ENCODE data around the gene KLK3.
"Not testable (repeated sequence)": the region's sequence is repeated elsewhere in the genome, so short reads cannot be mapped to it uniquely, and the experiment has no call there.

Gene KLK3

DNA sequence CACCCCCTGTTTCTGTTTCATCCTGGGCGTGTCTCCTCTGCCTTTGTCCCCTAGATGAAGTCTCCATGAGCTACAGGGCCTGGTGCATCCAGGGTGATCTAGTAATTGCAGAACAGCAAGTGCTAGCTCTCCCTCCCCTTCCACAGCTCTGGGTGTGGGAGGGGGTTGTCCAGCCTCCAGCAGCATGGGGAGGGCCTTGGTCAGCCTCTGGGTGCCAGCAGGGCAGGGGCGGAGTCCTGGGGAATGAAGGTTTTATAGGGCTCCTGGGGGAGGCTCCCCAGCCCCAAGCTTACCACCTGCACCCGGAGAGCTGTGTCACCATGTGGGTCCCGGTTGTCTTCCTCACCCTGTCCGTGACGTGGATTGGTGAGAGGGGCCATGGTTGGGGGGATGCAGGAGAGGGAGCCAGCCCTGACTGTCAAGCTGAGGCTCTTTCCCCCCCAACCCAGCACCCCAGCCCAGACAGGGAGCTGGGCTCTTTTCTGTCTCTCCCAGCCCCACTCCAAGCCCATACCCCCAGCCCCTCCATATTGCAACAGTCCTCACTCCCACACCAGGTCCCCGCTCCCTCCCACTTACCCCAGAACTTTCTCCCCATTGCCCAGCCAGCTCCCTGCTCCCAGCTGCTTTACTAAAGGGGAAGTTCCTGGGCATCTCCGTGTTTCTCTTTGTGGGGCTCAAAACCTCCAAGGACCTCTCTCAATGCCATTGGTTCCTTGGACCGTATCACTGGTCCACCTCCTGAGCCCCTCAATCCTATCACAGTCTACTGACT, at the start of gene KLK3:
KLK3 (plus strand) TSS at position 280 of the 775 bp plus-strand sequence; CDS start at position 321, 41 bp downstream.
- no peak for DNase-seq (ENCODE audit: low spot score)

DNA sequence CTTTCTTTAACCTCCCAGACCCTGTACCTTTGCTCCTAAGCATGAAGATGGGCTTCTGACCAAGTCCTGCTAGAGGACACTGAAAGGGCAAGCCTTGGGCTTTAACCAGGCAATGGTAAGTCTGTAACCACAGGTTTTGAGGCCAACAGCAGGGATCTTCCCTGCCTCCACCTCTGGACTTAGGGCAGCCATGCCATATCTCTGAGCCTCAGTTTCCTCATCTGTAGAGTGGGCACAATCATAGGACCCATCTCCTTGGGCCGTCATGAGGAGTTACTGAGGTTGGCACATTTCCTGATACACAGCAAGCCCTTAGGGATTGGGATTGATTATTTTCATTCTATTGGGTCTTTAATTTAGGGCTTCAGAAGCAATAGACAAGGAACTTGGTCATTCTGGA, 45.9 kb upstream of the KLK3 start:
- no peak for DNase-seq (ENCODE audit: low spot score)

DNA sequence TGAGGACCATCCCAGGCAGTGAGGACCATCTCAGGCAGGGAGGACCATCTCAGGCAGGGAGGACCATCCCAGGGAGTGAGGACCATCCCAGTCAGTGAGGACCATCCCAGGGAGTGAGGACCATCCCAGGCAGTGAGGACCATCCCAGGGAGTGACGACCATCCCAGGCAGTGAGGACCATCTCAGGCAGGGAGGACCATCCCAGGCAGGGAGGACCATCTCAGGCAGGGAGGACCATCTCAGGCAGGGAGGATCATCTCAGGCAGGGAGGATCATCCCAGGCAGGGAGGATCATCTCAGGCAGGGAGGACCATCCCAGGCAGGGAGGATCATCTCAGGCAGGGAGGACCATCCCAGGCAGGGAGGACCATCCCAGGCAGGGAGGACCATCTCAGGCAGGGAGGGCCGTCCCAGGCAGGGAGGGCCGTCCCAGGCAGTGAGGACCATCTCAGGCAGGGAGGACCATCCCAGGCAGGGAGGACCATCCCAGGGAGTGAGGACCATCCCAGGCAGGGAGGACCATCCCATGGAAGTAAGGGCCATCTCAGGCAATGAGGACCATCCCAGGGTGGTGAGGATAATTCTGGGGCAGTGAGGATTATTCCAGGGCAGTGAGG, 43.0 kb upstream of the KLK3 start:
- DNase-seq (ENCODE audit: low spot score): not testable (repeated sequence)

DNA sequence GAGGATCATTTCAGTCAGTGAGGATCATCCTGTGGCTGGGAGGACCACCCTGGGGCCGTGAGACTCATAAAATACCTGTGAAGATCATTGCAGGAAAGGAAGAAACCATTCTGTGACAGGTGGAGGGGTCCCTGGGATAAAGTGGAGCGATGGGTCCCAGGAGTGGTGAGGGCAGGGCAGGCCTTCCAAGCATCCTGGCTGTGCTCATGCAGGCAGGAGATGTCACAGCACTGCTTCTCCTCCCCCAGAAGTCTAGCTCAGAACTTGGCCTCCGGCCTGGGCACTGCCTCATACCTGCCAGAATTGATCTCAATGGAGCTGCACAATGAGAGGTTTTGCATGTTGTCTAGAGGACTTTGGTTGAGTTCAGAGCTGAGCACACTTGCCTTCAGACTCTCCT, 42.2 kb upstream of the KLK3 start:
- no peak for DNase-seq (ENCODE audit: low spot score)

DNA sequence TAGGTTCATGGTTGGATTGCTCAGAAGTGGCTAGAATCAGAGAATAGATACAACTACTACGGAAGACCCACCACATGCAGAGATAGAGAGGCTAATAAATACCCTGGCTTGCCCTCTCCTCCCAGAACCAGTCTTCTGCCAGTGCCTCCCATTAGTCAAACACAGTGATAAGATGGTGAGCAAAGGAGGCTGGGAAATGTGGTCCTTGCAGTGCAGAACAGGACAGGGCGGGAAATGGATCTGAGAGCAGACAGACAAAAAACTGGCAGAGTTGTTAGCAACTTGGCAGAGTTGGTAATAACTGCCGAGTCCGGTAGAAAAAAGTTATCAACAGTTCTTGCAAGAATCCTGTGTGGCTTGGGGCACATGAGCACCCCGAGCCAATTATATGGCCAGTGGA, 39.8 kb upstream of the KLK3 start:
- no peak for DNase-seq (ENCODE audit: low spot score)

DNA sequence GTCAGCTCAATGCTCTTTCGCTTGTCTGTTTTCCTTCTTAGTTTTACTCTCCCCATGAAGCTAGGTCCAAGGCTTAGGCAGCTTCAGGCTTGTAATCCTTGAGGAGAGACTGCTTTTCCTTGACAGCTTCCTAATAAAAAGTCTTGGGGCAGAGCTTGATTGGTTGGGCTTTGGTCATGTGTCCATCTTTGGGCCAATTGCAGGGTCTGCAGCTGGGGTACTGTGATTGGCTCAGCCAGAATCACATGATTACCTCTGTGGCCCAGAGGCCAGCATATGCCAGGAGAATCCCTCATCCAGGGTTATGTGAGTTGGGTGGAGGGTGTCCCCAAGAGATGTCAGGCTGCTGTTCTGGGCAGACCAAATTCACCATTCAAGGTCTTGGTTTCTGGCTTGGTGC, 39.3 kb upstream of the KLK3 start:
- DNase-seq (ENCODE audit: low spot score): no peak

DNA sequence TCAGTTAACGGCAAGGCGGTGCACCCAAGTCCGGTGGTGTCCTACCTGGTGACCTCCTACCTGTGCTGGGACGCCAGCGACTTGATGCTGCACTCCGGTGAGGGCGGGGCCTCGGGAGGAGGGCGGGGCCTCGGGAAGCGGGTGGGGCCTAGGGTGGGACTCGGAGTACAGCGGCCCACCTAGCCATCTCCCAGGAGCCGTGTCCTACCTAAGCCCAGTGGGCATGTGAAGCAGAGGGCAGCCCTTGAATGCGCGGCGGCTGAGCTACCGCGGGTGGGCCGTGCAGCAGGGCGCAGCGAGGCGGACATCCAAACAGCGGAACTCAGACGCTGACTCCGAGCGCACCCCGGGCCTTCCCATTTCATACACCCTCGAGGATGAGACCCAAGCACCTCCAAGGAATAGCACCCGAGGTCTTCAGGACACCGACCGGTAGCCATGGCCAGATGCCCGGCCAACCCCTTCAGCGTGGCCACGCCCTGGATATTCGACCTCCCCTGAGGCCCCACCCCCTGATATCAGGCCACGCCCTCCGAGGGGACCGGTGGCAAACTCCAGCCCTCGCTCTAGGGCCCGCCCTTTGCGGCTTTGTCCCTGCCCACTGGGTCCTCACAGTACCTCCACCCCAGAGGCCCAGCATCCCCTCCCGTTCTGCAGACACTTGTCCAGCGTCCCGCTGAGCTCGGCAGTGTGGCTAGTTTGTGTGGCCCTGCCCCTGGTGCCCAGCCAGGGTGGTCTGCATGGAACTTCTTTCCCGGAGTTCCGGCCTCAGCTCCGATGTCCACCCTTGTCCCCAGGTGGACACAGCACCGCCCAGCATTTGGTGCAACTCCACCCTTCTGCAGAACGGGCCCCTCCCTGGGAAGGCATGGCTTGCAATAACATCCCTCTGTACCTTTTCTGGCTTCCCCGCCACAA, 36.5 kb upstream of the KLK3 start:
- no peak for DNase-seq (ENCODE audit: low spot score)

DNA sequence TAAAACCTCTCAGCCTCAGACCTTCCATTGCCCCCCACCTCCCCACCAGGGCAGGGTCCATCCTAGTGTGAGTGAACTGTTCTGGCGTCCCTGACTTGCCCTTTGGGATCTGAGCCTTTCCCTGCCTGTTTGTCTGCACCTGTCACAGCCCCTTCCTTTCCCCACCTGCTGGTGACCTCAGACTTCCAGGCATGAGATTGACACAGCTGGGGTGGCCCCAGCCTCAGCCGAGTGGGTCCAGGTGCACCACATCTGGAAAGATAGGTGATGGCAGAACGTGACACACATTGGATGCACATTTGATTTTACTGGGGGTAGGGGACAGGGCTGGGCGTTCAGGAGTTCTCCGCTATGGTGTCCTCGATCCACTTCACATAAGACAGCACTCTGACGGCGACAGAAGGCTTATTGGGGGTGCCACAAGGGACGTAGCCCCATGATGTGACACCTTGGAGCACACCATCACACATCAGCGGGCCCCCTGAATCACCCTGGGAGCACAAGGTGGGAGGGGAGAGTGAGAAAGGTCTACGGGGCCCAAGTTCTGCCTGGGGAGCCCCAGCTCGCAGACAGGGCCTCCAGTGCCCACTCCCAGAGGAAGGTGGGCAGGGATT, 35.7 kb upstream of the KLK3 start:
- no peak for DNase-seq (ENCODE audit: low spot score)

DNA sequence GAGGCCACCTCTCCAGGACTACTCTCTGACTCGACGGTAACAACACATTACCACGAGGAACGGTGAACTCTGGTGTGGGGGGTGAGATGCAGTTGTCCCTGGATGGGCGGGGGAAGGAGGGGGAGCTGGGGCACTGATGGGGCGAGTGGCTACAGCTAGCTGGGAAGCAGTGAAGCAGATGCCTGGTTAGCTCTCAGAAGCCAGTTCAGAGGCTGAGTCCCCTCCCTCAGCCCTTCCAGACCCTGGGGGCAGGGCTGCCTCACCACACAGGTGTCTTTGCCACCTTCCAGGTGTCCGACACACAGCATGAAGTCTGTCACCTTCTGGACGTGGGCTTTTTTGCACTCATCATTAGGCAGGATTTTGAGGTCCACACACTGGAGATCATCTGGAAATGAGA, 35.1 kb upstream of the KLK3 start:
- DNase-seq (ENCODE audit: low spot score): no peak

DNA sequence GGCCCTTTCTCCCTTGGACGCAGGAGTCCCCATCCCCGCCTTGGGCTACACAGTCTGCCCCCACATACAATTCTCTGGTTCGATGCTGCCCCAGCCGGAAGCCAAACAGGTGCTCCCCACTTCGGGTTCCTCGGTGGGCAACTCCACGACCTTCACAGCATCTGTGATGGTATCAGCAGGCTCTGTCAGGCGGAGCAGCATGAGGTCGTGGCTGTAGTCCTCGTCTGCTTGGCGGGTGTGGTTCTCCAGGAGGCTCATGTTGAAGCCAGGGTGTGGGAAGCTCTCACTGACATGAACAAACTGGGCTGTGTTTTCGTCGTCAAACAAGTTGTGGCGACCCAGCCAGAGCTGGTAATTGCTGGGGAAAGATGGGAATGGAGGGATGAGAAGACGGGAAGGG, 34.6 kb upstream of the KLK3 start:
- no peak for DNase-seq (ENCODE audit: low spot score)

DNA sequence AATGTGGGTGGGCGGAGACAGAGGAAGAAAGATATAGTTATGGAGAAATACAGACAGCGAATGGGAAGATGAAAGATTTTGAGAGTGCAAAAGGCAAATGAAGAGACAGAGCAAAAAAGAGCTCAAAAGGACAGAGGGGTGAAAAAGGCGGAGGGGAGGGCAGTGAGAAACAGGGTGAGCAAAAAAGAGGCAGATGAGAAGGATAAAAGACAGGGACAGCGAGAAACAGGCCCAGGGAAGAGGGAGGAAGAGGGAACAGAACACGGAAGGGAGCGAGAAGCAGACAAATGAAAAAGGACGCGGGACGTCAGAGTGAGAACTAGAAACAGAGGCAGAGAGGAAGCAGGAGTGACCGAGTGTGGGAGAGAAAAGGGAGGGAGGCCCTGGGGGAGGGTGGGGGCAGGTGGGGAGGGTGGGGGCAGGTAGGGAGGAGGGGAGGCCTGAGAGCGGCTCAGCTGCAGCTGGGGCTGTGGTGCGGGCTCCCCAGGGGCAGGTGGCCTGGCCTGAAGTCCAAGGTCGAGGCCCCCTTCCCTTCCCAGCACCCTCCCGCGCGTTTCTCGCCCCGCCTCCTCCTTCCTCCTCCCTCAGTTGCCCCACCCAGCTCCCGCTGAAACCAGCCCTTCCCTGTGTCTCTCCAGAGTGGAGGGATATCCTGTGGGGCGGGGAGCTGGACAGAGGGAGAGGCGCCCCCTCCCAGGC, 34.0 kb upstream of the KLK3 start:
- no peak for DNase-seq (ENCODE audit: low spot score)

DNA sequence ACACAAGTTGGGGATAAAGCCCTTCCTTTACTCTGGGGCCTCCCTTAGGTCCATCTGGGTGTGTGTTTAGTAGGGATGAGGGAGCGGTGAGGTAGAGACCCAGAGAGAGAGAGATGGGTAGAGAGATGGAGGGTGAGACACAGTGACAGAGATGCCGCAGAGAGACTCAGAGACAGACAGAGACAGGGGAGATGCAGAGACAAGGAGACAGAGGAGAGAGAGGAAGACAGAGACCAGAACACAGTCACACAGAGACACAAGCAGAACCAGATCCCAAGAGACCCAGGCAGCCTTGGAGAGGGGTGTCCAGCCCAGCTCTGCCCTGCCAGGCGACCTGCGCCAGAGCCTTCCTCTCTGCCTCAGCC, 33.5 kb upstream of the KLK3 start:
- DNase-seq (ENCODE audit: low spot score): no peak

DNA sequence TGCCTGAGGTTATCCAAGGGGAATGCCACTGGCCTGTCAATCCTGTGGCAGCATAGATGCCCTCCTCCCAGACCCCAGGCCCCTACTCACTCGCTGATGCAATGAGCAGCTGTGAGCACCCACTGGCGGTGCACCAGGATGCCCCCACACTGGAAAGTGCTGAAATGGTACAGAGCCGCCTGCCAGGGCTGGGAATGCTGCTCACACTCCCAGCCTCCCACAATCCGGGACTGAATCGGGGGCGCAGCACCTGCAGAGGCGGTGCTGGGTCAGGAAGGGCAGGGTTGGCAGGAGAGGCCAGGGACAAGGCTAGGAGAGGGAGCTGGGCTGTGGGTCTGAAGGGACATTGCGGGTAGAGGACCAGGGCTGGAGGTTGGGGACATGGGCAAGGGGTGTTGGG, 33.1 kb upstream of the KLK3 start:
- DNase-seq (ENCODE audit: low spot score): no peak

DNA sequence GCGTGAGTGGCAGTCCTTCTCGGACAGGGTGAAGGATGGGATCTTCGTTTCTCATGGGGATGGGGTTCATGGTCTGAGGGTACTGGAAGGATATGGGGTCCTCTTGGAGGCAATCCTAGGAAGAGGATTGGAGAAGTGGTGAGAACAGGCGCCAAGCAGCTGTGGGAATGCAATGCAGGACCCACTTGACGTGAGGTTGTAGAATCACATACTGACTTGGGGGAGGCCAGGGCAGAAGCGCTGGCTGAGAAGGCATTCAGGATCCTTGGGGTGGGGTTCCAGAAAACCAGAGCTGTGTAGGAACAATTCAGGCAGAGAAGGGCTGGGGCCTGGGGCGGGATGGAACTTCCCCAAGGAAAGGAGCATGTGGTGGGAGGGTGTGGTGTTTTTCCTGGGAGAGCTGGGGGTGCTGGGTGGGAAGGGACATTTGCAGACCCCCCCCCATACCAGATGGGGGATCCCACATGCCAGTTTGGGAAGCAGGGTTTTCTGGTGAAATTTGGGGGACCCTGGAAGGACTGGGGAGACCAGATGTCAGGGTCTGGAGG, 32.0 kb upstream of the KLK3 start:
- no peak for DNase-seq (ENCODE audit: low spot score)

DNA sequence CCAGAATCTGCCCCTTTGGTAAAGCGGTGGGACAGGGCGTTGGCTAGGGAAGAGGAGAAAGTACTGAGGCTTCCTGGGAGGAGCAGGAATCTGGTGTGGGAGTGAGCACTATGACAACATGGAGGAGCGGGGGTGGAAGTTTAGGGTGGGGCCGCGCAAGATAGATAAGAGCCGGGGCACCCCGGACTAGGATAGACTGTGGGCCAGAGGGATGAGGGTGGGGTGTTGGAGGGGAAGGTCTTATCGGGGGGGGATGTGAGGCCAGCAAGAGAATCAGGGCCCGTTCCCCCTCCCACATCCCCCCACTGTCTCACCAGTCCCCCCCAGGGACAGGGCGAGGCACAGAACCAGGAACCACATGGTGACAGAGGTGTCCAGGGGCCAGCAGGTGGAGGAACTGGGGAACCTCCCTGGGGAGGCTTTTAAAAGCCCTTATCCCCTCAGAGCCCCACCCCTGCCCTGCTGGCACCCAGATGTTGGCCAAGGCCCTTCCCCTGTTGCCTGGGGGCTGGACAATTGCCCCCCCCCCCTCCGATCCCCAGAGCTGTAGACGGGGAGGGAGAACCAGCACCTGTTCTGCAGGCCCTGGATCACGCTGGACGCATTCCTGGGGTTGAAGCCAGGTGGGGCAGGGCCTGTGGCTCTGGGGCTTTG, 31.2 kb upstream of the KLK3 start, which contains the start of gene KLK1:
KLK1 (minus strand) TSS at position 399 of the 654 bp plus-strand sequence; CDS start at position 360, 39 bp downstream.
- no peak for DNase-seq (ENCODE audit: low spot score)

DNA sequence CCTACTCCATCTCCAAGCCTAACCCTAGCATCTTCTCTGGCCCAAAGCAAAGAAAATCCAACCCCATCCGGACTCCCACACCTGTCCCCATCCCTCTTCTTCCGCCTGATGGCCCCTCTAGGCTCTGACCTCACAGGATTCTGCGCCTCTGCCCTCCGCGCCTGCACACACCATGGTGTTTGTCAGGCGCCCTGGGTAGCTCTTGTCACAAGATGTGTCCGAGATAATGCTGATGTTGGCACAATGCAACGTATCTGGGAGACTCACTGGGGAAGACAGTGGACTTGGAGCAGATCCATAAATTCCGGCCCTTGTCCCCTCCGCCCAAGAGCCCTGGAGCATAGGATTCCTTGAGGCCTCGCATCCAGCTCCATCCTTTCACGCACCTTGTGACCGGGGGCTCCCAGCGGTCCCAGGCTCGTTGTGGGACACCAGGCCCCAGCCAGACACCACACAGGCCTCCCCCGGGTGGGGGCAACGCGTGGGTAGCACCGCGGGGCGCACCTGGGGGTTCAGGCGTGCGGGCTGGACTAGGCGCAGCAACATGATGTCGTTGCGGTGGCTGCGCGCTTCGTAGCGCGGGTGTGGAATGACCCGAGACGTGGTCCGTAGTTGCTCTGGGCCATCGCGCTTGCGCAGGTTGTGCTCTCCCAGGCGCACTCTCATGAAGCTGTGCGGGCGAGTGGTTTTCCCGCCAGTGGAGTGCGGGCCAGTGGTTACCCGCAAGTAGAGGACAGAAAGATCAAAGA, 28.0 kb upstream of the KLK3 start:
- DNase-seq (ENCODE audit: low spot score): no peak

DNA sequence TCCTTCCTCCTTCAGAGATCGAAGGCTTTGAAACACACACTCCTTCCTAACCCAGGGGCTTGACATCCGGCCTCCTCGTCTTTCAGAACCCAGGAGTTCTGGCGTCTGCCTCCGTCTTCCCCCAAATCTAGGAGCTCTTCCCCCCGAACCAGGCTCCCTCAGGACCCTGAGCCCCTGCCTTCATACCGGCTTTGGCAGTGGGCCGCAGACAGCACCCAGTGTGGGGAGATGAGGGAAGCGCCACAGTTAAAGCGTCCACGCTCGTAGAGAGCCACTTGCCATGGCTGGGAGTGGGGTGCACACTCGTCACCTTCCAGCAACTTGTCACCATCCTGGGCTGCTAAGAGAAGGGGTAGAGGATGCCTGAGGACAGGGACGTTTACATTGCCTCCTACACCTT, 27.2 kb upstream of the KLK3 start:
- no peak for DNase-seq (ENCODE audit: low spot score)

DNA sequence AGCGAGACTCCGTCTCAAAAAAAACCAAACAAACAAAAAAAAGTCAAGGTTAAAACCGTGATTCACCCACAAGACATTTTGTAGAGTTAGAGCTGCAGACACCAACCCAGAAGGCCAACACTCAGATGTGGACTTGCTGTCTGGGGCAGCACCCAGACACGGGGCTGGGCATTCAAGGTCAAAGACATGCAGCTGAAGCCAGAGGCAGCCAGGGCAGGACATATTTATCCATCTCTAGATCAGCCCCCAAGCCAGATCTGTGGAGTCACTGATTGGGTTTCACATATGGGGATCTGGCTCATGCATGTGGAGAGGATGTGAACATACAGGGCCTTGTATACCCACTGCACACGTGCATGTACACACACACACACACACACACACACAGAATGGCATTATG, 24.9 kb upstream of the KLK3 start:
- no peak for DNase-seq (ENCODE audit: low spot score)

DNA sequence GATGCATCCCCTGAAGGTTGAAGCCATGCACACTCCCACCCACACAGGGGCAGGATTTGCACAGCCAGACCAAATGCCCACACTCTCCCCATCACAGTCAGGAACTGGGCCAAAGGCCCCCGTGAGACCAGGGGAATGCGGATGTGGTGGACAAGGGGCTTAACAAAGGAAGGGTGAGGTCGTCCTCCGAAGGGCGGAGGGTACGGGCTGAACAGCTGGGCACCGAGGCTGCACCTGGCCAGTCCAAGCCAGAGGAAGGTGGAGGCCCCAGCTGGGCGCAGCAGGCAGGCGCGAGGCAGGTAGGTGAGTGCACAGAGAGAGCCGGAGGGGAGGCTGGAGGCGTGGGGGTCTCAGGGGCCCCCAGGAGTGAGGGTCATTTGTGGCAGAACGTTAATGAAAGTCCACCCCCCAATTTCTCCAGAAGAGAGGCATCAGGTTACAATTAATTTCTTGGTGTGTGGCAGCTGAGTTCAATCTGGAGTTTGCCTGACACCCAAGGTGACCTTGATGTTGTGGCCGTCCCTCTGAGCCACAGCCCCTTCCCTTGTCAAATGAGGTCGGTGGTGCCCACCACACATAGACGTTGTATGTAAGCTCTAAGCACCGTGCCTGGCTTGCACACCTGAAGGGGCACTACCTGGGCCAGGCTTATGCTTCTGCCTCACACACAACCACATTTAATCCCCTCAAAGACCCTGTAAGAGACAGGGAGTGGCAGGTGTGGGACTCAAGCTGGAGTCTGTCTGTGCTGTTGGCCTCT, 24.3 kb upstream of the KLK3 start:
- DNase-seq (ENCODE audit: low spot score): no peak
